ENCODE data around the gene AMBRA1.

The AMBRA1 gene

DNA sequence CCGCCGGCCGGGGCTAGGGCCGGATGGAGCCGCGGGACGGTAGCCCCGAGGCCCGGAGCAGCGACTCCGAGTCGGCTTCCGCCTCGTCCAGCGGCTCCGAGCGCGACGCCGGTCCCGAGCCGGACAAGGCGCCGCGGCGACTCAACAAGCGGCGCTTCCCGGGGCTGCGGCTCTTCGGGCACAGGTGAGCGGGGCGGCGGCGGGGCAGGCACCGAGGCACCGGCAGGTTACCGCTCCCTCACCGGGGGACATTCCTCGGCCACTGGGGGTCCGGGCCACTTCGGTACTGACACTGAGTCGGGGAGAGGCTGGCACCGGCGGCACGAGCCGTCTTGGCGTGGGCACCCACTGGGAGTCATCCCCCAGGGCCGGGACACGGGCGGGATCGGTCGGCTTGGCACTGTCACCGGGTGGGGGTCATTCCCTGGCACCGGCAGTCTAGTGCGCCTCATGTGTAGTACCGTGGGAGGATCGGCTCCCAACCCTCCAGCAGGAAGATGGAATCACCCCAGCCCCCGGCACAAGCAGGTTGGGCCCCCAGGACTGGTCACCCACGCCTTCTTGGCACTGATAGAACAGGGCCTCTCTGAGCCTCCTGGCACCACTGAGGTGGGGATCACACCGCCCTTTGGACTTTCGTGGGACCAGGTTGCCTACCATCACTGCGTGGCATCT lies 246.0 kb downstream of the AMBRA1 start:
- Mint-ChIP-seq H3K9me3 (no peaks in the 10 kb centered on the region), H3K27me3 (peaks cover 3 to 6% of the 10 kb centered on the region in 2 donors), H3K4me3 (peak overlapping the region; percentile 78 to 82), H3K36me3 (no peaks in the 10 kb centered on the region), H3K27ac (peak overlapping the region; percentile 66), H3K4me1 (peaks cover 43 to 61% of the 10 kb centered on the region in 2 donors)
- ATAC-seq (replicated peaks) (peak; percentile 2), DNase-seq (no peak)

DNA sequence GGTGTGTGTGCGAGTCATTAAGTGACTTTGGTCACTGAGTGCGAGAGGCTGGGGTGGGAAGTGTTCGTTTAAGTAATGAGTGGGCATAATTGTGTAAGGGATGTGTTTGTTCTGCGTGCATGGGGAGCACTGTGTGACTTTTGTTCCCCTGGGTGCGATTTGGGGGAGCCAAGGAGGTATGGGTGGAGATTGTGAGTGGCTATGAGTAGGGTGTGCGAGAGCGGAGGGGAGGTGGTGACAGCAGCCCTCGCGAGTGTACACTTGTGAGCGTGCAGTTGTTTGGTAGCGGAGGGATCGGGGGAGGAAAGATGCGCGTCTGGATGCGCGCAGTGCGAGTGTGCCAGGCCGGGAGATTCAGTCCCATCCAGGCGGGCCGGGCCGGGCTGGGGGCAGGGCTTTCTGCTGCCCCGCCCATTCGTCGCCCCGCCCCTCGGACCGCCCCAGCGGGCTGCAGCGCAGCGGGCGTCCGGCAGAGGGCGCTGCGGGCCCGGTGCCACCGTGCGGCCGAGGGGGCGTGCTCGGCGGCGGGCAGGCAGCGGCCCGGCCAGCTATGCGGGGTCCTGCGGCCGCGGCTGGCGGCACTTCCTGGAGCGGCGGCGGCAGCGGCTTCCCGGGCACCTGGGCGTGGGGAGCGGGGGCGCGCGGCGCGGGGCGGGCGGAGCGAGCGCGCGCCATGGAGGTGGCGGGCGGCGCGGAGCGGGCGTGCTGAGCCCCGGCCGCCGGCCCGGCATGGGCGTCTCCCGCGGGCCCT lies 246.8 kb downstream of the AMBRA1 start, which contains the start of gene DGKZ:
Gene DGKZ, plus strand, starts transcription at position 578 of the 751 bp plus-strand sequence. CDS start 197 bp downstream, outside the sequence.
- DNase-seq (peak; percentile 89), ATAC-seq (replicated peaks) (peak; percentile 83 to 87)
- Mint-ChIP-seq H3K27ac (peak within 1 kb of the TSS; percentile 66), H3K27me3 (peaks cover 3 to 6% of the 10 kb centered on the region in 2 donors), H3K9me3 (no peaks in the 10 kb centered on the region), H3K4me1 (peaks cover 41 to 54% of the 10 kb centered on the region in 2 donors), H3K36me3 (no peaks in the 10 kb centered on the region), H3K4me3 (peak within 1 kb of the TSS; percentile 78 to 84)

Data from stimulated activated naive B cell treated with anti-CD40 and anti-IgM and Interleukin-4, amounts not matched to agents 10 μg/mL and 1 μg/mL and 100 μg/mL, for 72 hours (primary cell).